Gastrocnemius medialis (tissue), 4 donors: ENCODE results near the gene SLC9C1.

Source experiments
- POLR2A ChIP-seq, 2 donors: fragments of 450-650 bp; IDR thresholded peaks; one replicate each; pipeline ENCODE4 v1.6.1; 2017; ENCODE audit warnings: antibody characterized with exemption in 2 of 2, mild to moderate bottlenecking in 2 of 2, moderate library complexity in 2 of 2
- TF ChIP-seq, protein P1 (sequence below), 5 experiments: fragments of 450-650 bp in 3 of 5; fragments of 200-600 bp in 2 of 5; sonication (generic) in 2 of 5; IDR thresholded peaks in 4 of 5; conservative IDR thresholded peaks in 1 of 5; 1 replicate in 4 of 5; 2 replicates in 1 of 5; pipeline ENCODE4 v1.5.1; 2016 to 2019; ENCODE audit warnings: antibody characterized with exemption in 5 of 5, mild to moderate bottlenecking in 3 of 5, moderate library complexity in 3 of 5

- no peak for TF ChIP-seq POLR2A (IDR thresholded peaks at IDR 0.05)
- TF ChIP-seq, protein P1, sequence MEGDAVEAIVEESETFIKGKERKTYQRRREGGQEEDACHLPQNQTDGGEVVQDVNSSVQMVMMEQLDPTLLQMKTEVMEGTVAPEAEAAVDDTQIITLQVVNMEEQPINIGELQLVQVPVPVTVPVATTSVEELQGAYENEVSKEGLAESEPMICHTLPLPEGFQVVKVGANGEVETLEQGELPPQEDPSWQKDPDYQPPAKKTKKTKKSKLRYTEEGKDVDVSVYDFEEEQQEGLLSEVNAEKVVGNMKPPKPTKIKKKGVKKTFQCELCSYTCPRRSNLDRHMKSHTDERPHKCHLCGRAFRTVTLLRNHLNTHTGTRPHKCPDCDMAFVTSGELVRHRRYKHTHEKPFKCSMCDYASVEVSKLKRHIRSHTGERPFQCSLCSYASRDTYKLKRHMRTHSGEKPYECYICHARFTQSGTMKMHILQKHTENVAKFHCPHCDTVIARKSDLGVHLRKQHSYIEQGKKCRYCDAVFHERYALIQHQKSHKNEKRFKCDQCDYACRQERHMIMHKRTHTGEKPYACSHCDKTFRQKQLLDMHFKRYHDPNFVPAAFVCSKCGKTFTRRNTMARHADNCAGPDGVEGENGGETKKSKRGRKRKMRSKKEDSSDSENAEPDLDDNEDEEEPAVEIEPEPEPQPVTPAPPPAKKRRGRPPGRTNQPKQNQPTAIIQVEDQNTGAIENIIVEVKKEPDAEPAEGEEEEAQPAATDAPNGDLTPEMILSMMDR (IDR thresholded peaks at IDR 0.05 in 4 of 5, conservative IDR thresholded peaks at IDR 0.05 in 1 of 5) = no peak
These were observed 176.6 kb downstream of the SLC9C1 start for GRCh38 chr3:112117415-112117814.
